PC-3 (cell line): Measurements from ENCODE around the gene TRIM27. TPM values are rescaled to one million over a fixed set of nuclear protein-coding genes. Genes with fewer than 3 reads are reported as not detected.

Source experiments
- ATAC-seq: fragments of 200-7000 bp; cut with Tn5 transposase; 2 replicates; pipeline ENCODE4 v1.9.1; 2020; ENCODE audit warnings: mild to moderate bottlenecking, moderate library complexity
- BruUV-seq: library from RNA; stranded (reverse); fragments of 400-500 nt; replicated peaks from 2 replicates; lab custom pipeline; 2021; lab: Mats Ljungman, UMichigan
- CTCF ChIA-PET: fragments of 300-600 bp; sonication (Branson Sonifier 250); formaldehyde crosslinking; loops from one replicate; lab custom pipeline; 2022; ENCODE audit warnings: antibody characterized with exemption; lab: Charles Lee
- POLR2A ChIA-PET: fragments of 300-600 bp; sonication (Branson Sonifier 250); formaldehyde crosslinking; loops from one replicate; lab custom pipeline; 2022; ENCODE audit warnings: antibody characterized with exemption; ENCODE audit not compliant: unreplicated experiment; lab: Charles Lee
- DNase-seq: peaks from one replicate; pipeline ENCODE4 v3.0.0-alpha.2; 2015
- H2AFZ ChIP-seq: fragments of 300-600 bp; sonication (generic); 2 replicates; pipeline ENCODE4 v1.6.0; 2016; ENCODE audit warnings: antibody characterized with exemption, low read length
- H3F3A ChIP-seq: fragments of 300-600 bp; sonication (generic); one replicate; pipeline ENCODE4 v1.6.0; 2017; ENCODE audit warnings: antibody characterized with exemption, low read length, control low read depth, mild to moderate bottlenecking; ENCODE audit not compliant: unreplicated experiment
- H3K27ac ChIP-seq: fragments of 300-600 bp; sonication (generic); 2 replicates; pipeline ENCODE4 v1.5.1; 2016; ENCODE audit warnings: mild to moderate bottlenecking, low read length
- H3K27me3 ChIP-seq: fragments of 300-600 bp; sonication (generic); 2 replicates; pipeline ENCODE4 v1.6.1; 2016; ENCODE audit warnings: low read length, mixed read lengths
- H3K36me3 ChIP-seq: fragments of 300-600 bp; sonication (generic); 2 replicates; pipeline ENCODE4 v1.6.1; 2016; ENCODE audit warnings: low read depth, mixed run types, low read length, mixed read lengths
- H3K4me1 ChIP-seq: fragments of 300-600 bp; sonication (generic); 2 replicates; pipeline ENCODE4 v1.5.1; 2016; ENCODE audit warnings: low read length; ENCODE audit not compliant: insufficient read depth
- H3K4me2 ChIP-seq: fragments of 300-600 bp; sonication (generic); 2 replicates; pipeline ENCODE4 v1.6.0; 2016; ENCODE audit warnings: low read length
- H3K4me3 ChIP-seq: fragments of 300-600 bp; sonication (generic); 2 replicates; pipeline ENCODE4 v1.5.1; 2016; ENCODE audit warnings: mild to moderate bottlenecking, low read length, mixed read lengths
- H3K79me2 ChIP-seq: fragments of 300-600 bp; sonication (generic); 2 replicates; pipeline ENCODE4 v1.6.1; 2017; ENCODE audit warnings: low read length, mixed read lengths
- H3K9ac ChIP-seq: fragments of 300-600 bp; sonication (generic); 2 replicates; pipeline ENCODE4 v1.6.0; 2016; ENCODE audit warnings: mild to moderate bottlenecking, low read length
- H3K9me2 ChIP-seq: fragments of 300-600 bp; sonication (generic); replicated peaks from 2 replicates; pipeline ENCODE4 v1.6.1; 2016; ENCODE audit warnings: mixed run types, low read length, mixed read lengths
- H3K9me3 ChIP-seq: fragments of 300-600 bp; sonication (generic); 2 replicates; pipeline ENCODE4 v1.6.1; 2016; ENCODE audit warnings: low read length, mixed read lengths
- H4K20me1 ChIP-seq: fragments of 300-600 bp; sonication (generic); 2 replicates; pipeline ENCODE4 v1.6.1; 2016; ENCODE audit warnings: low read length, mixed read lengths
- CTCF ChIP-seq: fragments of 300-600 bp; sonication (generic); conservative IDR thresholded peaks from 2 replicates; pipeline ENCODE4 v1.5.1; 2017; ENCODE audit warnings: antibody characterized with exemption, low read depth, mild to moderate bottlenecking, low read length
- EZH2 ChIP-seq: fragments of 300-600 bp; sonication (generic); IDR thresholded peaks from one replicate; pipeline ENCODE4 v1.6.1; 2017; ENCODE audit warnings: antibody characterized with exemption, mild to moderate bottlenecking, low read length; ENCODE audit not compliant: unreplicated experiment
- EZH2phosphoT487 ChIP-seq: fragments of 300-600 bp; sonication (generic); IDR thresholded peaks from 2 replicates; pipeline ENCODE4 v1.6.1; 2018; ENCODE audit warnings: mild to moderate bottlenecking, antibody characterized with exemption, low read length, borderline replicate concordance
- intact Hi-C: fragments of 100-400 bp; cut with micrococcal nuclease; formaldehyde crosslinking; loops from 2 replicates; pipeline ENCODE4 v1.9.0; 2023
- total RNA-seq: library from RNA; depleted of rRNA; stranded (reverse); fragments of >200 nt; gene quantifications from 2 replicates; pipeline ENCODE4 v1.2.3, GENCODE V29; 2014

TRIM27 gene
- total RNA-seq, 1 experiment from 2014 or later: 85.8 TPM

- DNase-seq (no peak), ATAC-seq (no peak)
- Histone ChIP-seq H3F3A (no peaks in the 10 kb centered on the region), H3K4me1 (no peaks in the 10 kb centered on the region), H3K27me3 (no peaks in the 10 kb centered on the region), H3K4me3 (no peak overlapping the region), H3K79me2 (no peaks in the 10 kb centered on the region), H3K27ac (no peak overlapping the region), H4K20me1 (no peaks in the 10 kb centered on the region), H3K4me2 (no peak overlapping the region), H2AFZ (no peak overlapping the region), H3K36me3 (peaks cover 78% of the 10 kb centered on the region), H3K9me3 (no peaks in the 10 kb centered on the region), H3K9me2 (no peaks in the 10 kb centered on the region), H3K9ac (no peak overlapping the region)
- intact Hi-C loops: no loop called here
- ChIA-PET POLR2A (no interaction called here), CTCF (no interaction called here)
- BruUV-seq: no TSS peak
- TF ChIP-seq EZH2phosphoT487 (no peak), CTCF (no peak), EZH2 (no peak)
Measured at GRCh38 chr6:28903686-28904085, 20.1 kb downstream of the TRIM27 start.

- TF ChIP-seq CTCF (no peak), EZH2phosphoT487 (no peak), EZH2 (no peak)
- Histone ChIP-seq H3K27ac (no peak overlapping the region), H3K9me2 (no peaks in the 10 kb centered on the region), H2AFZ (no peak overlapping the region), H3K79me2 (no peaks in the 10 kb centered on the region), H3K4me3 (no peak overlapping the region), H3K36me3 (peaks cover 59% of the 10 kb centered on the region), H3K4me1 (peaks cover 6% of the 10 kb centered on the region; the same call in 1 of the 2 replicates), H3K9me3 (no peaks in the 10 kb centered on the region), H3F3A (no peaks in the 10 kb centered on the region), H3K4me2 (no peak overlapping the region), H3K9ac (no peak overlapping the region), H3K27me3 (no peaks in the 10 kb centered on the region), H4K20me1 (no peaks in the 10 kb centered on the region)
- ATAC-seq: no peak
- BruUV-seq: no TSS peak
- intact Hi-C loops: no loop called here
- no peak for DNase-seq
- ChIA-PET CTCF (no interaction called here), POLR2A (no interaction called here)
Measured at GRCh38 chr6:28901831-28902230, 22.0 kb downstream of the TRIM27 start.

GRCh38 chr6:28900577-28901256 lies 23.1 kb downstream of the TRIM27 start:
- CTCF ChIA-PET: no interaction called here
- intact Hi-C loops: no loop called here

More at GRCh38 chr6:28900577-28901256, 23.1 kb downstream of the TRIM27 start:
- H3K4me1 ChIP-seq: peaks cover 6% of the 10 kb centered on the region; the same call in 1 of the 2 replicates
- H4K20me1 ChIP-seq: no peaks in the 10 kb centered on the region
- H2AFZ ChIP-seq: no peak overlapping the region
- no peaks in the 10 kb centered on the region for H3K79me2 ChIP-seq
- DNase-seq (no peak), ATAC-seq (no peak)
- no peaks in the 10 kb centered on the region for H3K9me3 ChIP-seq
- H3K36me3 ChIP-seq: peaks cover 50% of the 10 kb centered on the region
- POLR2A ChIA-PET: no interaction called here
- H3K4me2 ChIP-seq: no peak overlapping the region
- TF ChIP-seq CTCF (no peak), EZH2phosphoT487 (no peak), EZH2 (no peak)
- H3K4me3 ChIP-seq: no peak overlapping the region
- H3K9ac ChIP-seq: no peak overlapping the region
- H3K27me3 ChIP-seq: no peaks in the 10 kb centered on the region
- BruUV-seq: no TSS peak
- no peaks in the 10 kb centered on the region for H3K9me2 ChIP-seq
- no peak overlapping the region for H3K27ac ChIP-seq
- peaks cover 3% of the 10 kb centered on the region for H3F3A ChIP-seq
